Ovary (tissue), 3 donors: ENCODE results near the gene ACHE.
"Not testable (repeated sequence)": the region's sequence is repeated elsewhere in the genome, so short reads cannot be mapped to it uniquely, and the experiment has no call there.

ENCODE experiments used
- POLR2A ChIP-seq: fragments of 450-650 bp; IDR thresholded peaks from one replicate; pipeline ENCODE4 v1.6.1; 2017; ENCODE audit warnings: antibody characterized with exemption, mild to moderate bottlenecking, moderate library complexity
- TF ChIP-seq, protein P1 (sequence below), 3 donors: fragments of 450-650 bp in 2 of 3; fragments of 200-600 bp in 1 of 3; IDR thresholded peaks; one replicate each; pipeline versions ENCODE4 v1.5.1 to v1.8.0; 2016 to 2022; ENCODE audit warnings: antibody characterized with exemption in 3 of 3, mild to moderate bottlenecking in 1 of 3
- donor health status: DM: no; HTN: no; CAD: no.

DNA sequence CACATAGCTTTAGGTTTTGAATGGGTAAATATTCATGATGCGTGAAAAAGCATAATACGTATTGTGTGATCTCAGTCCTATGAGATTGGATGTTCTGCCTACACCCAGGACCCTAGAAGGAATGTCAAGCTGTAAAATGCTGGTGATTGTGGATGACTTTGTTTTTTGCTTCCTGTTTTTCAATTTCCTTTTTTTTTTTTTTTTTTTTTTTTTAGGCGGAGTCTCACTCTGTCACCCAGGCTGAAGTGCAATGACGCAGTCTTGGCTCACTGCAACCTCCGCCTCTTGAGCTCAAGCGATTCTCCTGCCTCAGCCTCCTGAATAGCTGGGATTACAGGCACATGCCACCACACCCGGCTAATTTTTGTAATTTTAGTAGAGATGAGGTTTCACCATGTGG is 14.8 kb upstream of the ACHE start:
- TF ChIP-seq POLR2A, result not testable (repeated sequence)
- TF ChIP-seq, protein P1, sequence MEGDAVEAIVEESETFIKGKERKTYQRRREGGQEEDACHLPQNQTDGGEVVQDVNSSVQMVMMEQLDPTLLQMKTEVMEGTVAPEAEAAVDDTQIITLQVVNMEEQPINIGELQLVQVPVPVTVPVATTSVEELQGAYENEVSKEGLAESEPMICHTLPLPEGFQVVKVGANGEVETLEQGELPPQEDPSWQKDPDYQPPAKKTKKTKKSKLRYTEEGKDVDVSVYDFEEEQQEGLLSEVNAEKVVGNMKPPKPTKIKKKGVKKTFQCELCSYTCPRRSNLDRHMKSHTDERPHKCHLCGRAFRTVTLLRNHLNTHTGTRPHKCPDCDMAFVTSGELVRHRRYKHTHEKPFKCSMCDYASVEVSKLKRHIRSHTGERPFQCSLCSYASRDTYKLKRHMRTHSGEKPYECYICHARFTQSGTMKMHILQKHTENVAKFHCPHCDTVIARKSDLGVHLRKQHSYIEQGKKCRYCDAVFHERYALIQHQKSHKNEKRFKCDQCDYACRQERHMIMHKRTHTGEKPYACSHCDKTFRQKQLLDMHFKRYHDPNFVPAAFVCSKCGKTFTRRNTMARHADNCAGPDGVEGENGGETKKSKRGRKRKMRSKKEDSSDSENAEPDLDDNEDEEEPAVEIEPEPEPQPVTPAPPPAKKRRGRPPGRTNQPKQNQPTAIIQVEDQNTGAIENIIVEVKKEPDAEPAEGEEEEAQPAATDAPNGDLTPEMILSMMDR (IDR thresholded peaks at IDR 0.05), result not testable (repeated sequence)
